PC-3 (cell line): ENCODE measurements around the gene FAM186B.

Experiments used
- EZH2 ChIP-seq: fragments of 300-600 bp; sonication (generic); IDR thresholded peaks from one replicate; pipeline ENCODE4 v1.6.1; 2017; ENCODE audit warnings: antibody characterized with exemption, mild to moderate bottlenecking, low read length; ENCODE audit not compliant: unreplicated experiment
- EZH2phosphoT487 ChIP-seq: fragments of 300-600 bp; sonication (generic); IDR thresholded peaks from 2 replicates; pipeline ENCODE4 v1.6.1; 2018; ENCODE audit warnings: mild to moderate bottlenecking, antibody characterized with exemption, low read length, borderline replicate concordance
- TF ChIP-seq, protein P1 (sequence below): fragments of 300-600 bp; sonication (generic); conservative IDR thresholded peaks from 2 replicates; pipeline ENCODE4 v1.5.1; 2017; ENCODE audit warnings: antibody characterized with exemption, low read depth, mild to moderate bottlenecking, low read length

- no peak for TF ChIP-seq EZH2phosphoT487
- TF ChIP-seq, protein P1, sequence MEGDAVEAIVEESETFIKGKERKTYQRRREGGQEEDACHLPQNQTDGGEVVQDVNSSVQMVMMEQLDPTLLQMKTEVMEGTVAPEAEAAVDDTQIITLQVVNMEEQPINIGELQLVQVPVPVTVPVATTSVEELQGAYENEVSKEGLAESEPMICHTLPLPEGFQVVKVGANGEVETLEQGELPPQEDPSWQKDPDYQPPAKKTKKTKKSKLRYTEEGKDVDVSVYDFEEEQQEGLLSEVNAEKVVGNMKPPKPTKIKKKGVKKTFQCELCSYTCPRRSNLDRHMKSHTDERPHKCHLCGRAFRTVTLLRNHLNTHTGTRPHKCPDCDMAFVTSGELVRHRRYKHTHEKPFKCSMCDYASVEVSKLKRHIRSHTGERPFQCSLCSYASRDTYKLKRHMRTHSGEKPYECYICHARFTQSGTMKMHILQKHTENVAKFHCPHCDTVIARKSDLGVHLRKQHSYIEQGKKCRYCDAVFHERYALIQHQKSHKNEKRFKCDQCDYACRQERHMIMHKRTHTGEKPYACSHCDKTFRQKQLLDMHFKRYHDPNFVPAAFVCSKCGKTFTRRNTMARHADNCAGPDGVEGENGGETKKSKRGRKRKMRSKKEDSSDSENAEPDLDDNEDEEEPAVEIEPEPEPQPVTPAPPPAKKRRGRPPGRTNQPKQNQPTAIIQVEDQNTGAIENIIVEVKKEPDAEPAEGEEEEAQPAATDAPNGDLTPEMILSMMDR = no peak
- no peak for TF ChIP-seq EZH2
Observed at GRCh38 chr12:49633703-49634345, 28.4 kb upstream of the FAM186B start.
